Pancreas (tissue), 10 donors: ENCODE results near the gene RAPGEF4. TPM values are rescaled to one million over a fixed set of nuclear protein-coding genes. Genes with fewer than 3 reads are reported as not detected.

Experiments used
- ATAC-seq, 4 donors: fragments of 200-7000 bp; cut with Tn5 transposase; one replicate each; pipeline versions ENCODE4 v1.8.0 to v1.9.1; 2020; ENCODE audit warnings: mild to moderate bottlenecking in 4 of 4, moderate library complexity in 4 of 4
- DNase-seq, 6 donors: peaks; one replicate each; pipeline ENCODE4 v3.0.0-alpha.2; 2020
- FAIRE-seq: peaks from 2 replicates; lab custom pipeline; 2012; peaks lifted over from hg19 to GRCh38; lab: Jason Lieb, UNC
- H3K27ac ChIP-seq, 4 donors: fragments of 200-600 bp; sonication (generic); 1 replicate in 3 of 4; 2 replicates in 1 of 4; pipeline versions ENCODE4 v1.5.0 to v1.8.0; 2020
- H3K27me3 ChIP-seq, 4 donors: fragments of 200-600 bp; one replicate each; pipeline ENCODE4 v1.8.0; 2021
- H3K36me3 ChIP-seq, 3 donors: fragments of 200-600 bp; sonication (generic) in 1 of 3; one replicate each; pipeline versions ENCODE4 v1.5.0 to v1.8.0; 2020 to 2021
- H3K4me1 ChIP-seq, 3 donors: fragments of 200-600 bp; one replicate each; pipeline ENCODE4 v1.8.0; 2021
- H3K4me3 ChIP-seq, 4 donors: fragments of 200-600 bp; sonication (generic) in 2 of 4; one replicate each; pipeline versions ENCODE4 v1.5.0 to v1.8.0; 2020 to 2021
- H3K9me3 ChIP-seq, 4 donors: fragments of 200-600 bp; one replicate each; pipeline ENCODE4 v1.8.0; 2021
- WGBS, 2 donors: extraction: QIAGEN DNeasy Blood & Tissue Kit; methylation state at CpG; one replicate each; pipeline ENCODE4 v1.1.7; 2013; 5-methylcytosine and 5-hydroxymethylcytosine counted together
- intact Hi-C, 3 donors: fragments of 100-400 bp; cut with DNase I; formaldehyde crosslinking; loops; one replicate each; pipeline versions ENCODE4 v1.11.1 to v1.14.2; 2022
- polyA plus RNA-seq, 2 donors: library from polyadenylated mRNA; stranded (reverse); fragments of 200-250 nt; gene quantifications; one replicate each; pipeline ENCODE4 v1.2.3, GENCODE V29; 2013
- total RNA-seq, 6 donors: library from RNA; stranded (reverse); fragmentation: NEBNext Ultra II Directional in 4 of 6; extraction: Animal tissue kit (Norgen Biotek cat#: 25700) in 4 of 6; gene quantifications; one replicate each; pipeline versions ENCODE4 v1.2.1 to v1.2.4, GENCODE V29; 2021 to 2023
- TF ChIP-seq, protein P1 (sequence below), 4 donors: fragments of 200-600 bp; sonication (generic) in 3 of 4; IDR thresholded peaks; one replicate each; pipeline versions ENCODE4 v1.5.0 to v1.8.0; 2021; ENCODE audit warnings: antibody characterized with exemption in 4 of 4
- donor health status: healthy with polysubstance abuse.
- donor health status: DM: no; HTN: no; CAD: no; lungs with moderate emphysema.
- donor health status: DM: no; HTN: no; CAD: no.
- donor health status: control.
- donor health status: control.
- donor health status: Bipolar disorder and iron deficiency.
- donor health status: DM: yes; HTN: yes; CAD: no.
- donor health status: DM: no; HTN: no; CAD: no.
- donor health status: DM: no; HTN: no; CAD: no.
- donor health status: DM: yes; HTN: yes; CAD: no.

RAPGEF4 gene
- total and polyA plus RNA-seq, 8 donors, result 2.1 to 9.0 (median 5.1) TPM

DNA sequence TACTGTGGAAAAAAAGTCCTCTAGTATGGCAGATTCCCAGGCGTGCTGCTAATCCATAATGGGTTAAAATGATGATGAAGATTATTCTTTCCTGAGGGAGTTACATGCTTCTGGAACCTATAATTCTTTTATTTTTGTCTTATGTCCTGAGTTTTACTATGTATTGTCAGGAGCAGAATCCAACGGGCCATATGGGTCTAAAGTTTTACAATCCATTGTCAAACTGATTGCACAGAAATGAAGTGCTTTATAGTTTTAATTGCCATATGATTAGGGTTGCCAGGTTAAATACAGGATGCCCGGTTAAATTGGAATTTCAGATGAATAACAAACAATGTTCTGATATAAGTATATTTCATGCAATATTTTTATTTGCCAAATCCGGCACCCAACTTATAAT, 239.1 kb downstream of the RAPGEF4 start:
- intact Hi-C loops, result no loop called here
- no peak for ATAC-seq
- no peaks in the 10 kb centered on the region for H3K36me3 ChIP-seq

DNA sequence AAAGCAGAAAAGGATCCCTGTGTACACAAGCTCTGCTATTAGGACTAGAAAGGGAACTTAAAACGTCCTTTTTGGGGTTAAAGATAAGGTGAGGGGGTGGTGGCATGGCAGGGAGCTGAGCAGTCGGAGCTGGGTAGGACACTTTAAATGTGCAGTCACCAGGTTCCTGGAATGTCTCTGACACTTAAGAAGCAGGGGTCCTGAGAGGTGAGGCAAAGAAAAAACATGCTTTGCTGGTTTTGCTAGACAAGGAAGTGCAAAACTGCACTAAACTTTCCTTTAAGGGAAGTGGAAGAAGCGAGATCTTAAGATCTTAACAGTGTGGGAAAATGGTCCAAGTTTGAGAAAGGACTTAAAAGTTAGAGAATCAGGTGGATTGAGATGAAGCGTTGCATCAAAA, 240.5 kb downstream of the RAPGEF4 start:
- TF ChIP-seq, protein P1, sequence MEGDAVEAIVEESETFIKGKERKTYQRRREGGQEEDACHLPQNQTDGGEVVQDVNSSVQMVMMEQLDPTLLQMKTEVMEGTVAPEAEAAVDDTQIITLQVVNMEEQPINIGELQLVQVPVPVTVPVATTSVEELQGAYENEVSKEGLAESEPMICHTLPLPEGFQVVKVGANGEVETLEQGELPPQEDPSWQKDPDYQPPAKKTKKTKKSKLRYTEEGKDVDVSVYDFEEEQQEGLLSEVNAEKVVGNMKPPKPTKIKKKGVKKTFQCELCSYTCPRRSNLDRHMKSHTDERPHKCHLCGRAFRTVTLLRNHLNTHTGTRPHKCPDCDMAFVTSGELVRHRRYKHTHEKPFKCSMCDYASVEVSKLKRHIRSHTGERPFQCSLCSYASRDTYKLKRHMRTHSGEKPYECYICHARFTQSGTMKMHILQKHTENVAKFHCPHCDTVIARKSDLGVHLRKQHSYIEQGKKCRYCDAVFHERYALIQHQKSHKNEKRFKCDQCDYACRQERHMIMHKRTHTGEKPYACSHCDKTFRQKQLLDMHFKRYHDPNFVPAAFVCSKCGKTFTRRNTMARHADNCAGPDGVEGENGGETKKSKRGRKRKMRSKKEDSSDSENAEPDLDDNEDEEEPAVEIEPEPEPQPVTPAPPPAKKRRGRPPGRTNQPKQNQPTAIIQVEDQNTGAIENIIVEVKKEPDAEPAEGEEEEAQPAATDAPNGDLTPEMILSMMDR (IDR thresholded peaks at IDR 0.05), result no peak
- H3K27ac ChIP-seq, result no peak overlapping the region
- DNase-seq, result no peak
- H3K4me3 ChIP-seq, result no peak overlapping the region
- ATAC-seq, result no peak
- 62 to 69% methylated on average over 4 of the region's 4 CpGs for WGBS, 2 donors
- H3K27me3 ChIP-seq, result no peaks in the 10 kb centered on the region
- intact Hi-C loops, result no loop called here
- no peaks in the 10 kb centered on the region for H3K36me3 ChIP-seq
- no peak for FAIRE-seq
- no peaks in the 10 kb centered on the region for H3K4me1 ChIP-seq
- no peaks in the 10 kb centered on the region for H3K9me3 ChIP-seq

More for the DNA sequence above, 239.1 kb downstream of the RAPGEF4 start:
- Histone ChIP-seq H3K4me3 (no peak overlapping the region), H3K4me1 (no peaks in the 10 kb centered on the region), H3K27ac (no peak overlapping the region), H3K9me3 (no peaks in the 10 kb centered on the region), H3K27me3 (no peaks in the 10 kb centered on the region)
- DNase-seq, result no peak
- TF ChIP-seq, protein P1 (IDR thresholded peaks at IDR 0.05), result no peak
- no peak for FAIRE-seq
- 88 to 89% methylated on average over 4 of the region's 4 CpGs for WGBS, 2 donors

DNA sequence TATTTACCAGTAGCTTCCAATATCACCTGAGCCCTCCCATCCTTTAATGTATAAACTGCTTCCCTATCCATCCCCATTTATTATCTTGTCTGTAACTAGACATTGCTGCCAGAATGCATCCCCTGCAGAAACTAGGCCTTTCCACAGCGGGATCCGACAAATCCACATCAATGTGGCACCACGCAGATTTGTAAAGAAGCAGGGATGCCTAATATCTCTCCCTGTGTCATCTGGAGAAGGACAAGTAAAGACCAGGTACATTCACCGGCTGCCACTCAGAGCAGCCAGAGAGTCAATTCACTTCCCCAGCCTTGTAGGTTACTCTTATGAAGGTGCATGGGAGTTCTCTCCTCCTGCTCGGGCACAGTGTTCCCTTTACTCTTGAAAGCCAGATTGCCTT, 241.2 kb downstream of the RAPGEF4 start:
- H3K4me1 ChIP-seq, result no peaks in the 10 kb centered on the region
- H3K9me3 ChIP-seq, result no peaks in the 10 kb centered on the region
- 94 to 96% methylated on average over 5 of the region's 5 CpGs for WGBS, 2 donors
- intact Hi-C loops, result no loop called here
- DNase-seq (no peak), FAIRE-seq (no peak), ATAC-seq (no peak)
- H3K4me3 ChIP-seq, result no peak overlapping the region
- H3K27ac ChIP-seq, result no peak overlapping the region
- no peaks in the 10 kb centered on the region for H3K27me3 ChIP-seq
- TF ChIP-seq, protein P1 (IDR thresholded peaks at IDR 0.05), result no peak
- H3K36me3 ChIP-seq, result no peaks in the 10 kb centered on the region

DNA sequence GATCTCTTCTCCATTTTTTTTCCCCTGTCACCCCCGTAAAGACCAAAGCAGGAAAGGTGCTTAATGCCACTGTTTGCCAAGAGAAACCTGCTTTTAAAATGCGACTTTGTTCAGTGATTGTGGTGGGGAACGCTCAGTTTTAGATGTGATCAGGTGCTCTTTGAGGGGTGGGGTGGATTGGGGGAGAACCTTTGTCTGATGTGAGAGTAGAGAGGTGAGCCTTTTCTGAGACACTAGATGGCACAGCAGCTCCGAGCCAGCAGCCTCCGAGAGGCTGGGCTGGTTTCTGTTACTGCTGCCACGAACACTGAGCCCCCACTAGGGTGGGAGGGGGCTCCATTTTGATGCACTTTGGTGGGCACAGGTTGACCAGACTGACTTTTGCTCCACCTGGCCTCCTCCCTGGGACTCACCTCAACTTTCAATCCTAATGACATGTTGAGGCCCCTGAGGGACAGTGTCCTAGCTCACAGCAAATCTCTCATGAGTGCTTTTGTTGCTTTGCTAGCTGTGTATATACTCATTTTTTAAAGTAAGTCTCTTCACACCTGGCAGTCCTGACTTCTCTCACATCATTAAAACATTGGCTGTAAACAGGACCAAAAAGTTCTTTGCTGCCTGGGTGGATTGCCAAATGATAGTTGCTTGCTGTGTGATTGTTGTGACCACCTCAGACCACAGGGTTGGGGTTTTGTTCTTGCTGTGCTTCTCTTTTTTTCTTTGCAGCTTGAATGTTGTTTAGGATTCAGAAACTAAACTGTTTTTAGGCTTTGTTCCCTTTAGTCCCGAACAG, 241.8 kb downstream of the RAPGEF4 start:
- DNase-seq (no peak), ATAC-seq (no peak), FAIRE-seq (no peak)
- no peaks in the 10 kb centered on the region for H3K27me3 ChIP-seq
- H3K36me3 ChIP-seq, result no peaks in the 10 kb centered on the region
- intact Hi-C loops, result no loop called here
- no peak overlapping the region for H3K27ac ChIP-seq
- TF ChIP-seq, protein P1 (IDR thresholded peaks at IDR 0.05), result no peak
- WGBS, 2 donors, result 73 to 82% methylated on average over 7 of the region's 7 CpGs
- H3K4me3 ChIP-seq, result no peak overlapping the region
- H3K4me1 ChIP-seq, result no peaks in the 10 kb centered on the region
- H3K9me3 ChIP-seq, result no peaks in the 10 kb centered on the region

DNA sequence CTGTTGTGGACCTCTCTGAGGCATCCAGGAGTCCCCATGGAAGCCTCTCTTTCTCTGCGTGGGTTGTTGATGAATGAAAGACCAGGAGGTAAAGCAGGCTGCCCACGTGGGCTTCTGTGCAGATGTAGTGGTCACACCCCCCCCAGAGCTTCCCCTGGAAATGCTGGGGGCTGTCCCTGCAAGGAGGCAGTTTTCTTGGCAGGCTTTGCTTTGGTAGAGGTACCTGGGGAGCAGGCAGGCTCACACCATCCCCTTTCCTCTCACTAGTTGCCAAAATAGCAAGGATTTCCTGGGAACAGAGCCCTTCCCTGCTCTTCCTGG, 242.4 kb downstream of the RAPGEF4 start:
- WGBS, 2 donors, result 44 to 67% methylated on average over 2 of the region's 2 CpGs
- no peak for FAIRE-seq

More for the DNA sequence above, 242.4 kb downstream of the RAPGEF4 start:
- ATAC-seq, result no peak
- Histone ChIP-seq H3K27me3 (no peaks in the 10 kb centered on the region), H3K36me3 (no peaks in the 10 kb centered on the region), H3K9me3 (no peaks in the 10 kb centered on the region), H3K4me3 (no peak overlapping the region), H3K4me1 (no peaks in the 10 kb centered on the region), H3K27ac (no peak overlapping the region)
- TF ChIP-seq, protein P1 (IDR thresholded peaks at IDR 0.05), result no peak
- intact Hi-C loops, result no loop called here
- no peak for DNase-seq
